GM10266 (cell line): ENCODE measurements around the gene ULK4.

ENCODE experiments used
- DNase-seq: peaks from one replicate; pipeline ENCODE4 v3.0.0; 2012; ENCODE audit errors: extremely low spot score
- TF ChIP-seq, protein P1 (sequence below): IDR thresholded peaks from 2 replicates; pipeline ENCODE4 v1.5.1; 2012; ENCODE audit warnings: mild to moderate bottlenecking, low read depth; ENCODE audit not compliant: control insufficient read depth, insufficient read depth; ENCODE audit errors: missing control alignments

Gene ULK4

DNA sequence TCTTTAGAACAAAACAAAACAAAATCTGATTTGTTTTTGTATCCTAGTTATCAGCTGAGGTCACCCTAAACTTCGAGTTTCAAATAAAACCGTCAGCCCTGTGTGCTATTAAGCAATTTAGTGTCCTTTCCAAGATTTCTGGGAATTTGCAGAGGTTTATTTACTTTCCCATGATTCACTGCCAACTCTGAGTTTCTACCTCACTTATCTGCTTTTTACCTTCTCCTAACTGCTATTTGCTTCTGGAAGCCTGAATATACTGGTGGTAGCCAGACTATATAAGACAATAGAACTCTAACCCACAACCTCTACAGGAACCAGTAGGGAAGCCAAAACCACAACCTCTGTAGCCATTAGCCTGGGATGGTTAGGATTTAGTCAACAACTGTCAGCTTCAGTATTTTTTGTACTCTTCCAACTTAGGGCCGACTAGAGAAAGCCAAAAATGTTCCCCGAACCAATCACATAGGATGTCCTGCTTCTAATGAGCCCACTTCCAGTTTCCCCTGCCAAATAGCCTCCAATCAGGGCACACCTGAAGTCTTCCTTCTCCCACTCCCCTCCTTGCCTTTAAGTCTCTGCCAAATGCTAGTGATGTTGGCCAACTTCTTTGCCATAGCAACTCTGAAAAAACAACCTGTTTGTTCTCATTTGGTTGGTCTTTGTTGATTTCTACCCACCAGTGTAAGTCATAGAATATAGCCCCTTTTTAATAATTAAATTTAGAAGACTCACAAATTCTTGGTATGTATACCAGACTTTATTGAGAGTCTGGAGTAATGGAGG, 273.1 kb downstream of the ULK4 start:
- TF ChIP-seq, protein P1, sequence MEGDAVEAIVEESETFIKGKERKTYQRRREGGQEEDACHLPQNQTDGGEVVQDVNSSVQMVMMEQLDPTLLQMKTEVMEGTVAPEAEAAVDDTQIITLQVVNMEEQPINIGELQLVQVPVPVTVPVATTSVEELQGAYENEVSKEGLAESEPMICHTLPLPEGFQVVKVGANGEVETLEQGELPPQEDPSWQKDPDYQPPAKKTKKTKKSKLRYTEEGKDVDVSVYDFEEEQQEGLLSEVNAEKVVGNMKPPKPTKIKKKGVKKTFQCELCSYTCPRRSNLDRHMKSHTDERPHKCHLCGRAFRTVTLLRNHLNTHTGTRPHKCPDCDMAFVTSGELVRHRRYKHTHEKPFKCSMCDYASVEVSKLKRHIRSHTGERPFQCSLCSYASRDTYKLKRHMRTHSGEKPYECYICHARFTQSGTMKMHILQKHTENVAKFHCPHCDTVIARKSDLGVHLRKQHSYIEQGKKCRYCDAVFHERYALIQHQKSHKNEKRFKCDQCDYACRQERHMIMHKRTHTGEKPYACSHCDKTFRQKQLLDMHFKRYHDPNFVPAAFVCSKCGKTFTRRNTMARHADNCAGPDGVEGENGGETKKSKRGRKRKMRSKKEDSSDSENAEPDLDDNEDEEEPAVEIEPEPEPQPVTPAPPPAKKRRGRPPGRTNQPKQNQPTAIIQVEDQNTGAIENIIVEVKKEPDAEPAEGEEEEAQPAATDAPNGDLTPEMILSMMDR = no peak
- no peak for DNase-seq

DNA sequence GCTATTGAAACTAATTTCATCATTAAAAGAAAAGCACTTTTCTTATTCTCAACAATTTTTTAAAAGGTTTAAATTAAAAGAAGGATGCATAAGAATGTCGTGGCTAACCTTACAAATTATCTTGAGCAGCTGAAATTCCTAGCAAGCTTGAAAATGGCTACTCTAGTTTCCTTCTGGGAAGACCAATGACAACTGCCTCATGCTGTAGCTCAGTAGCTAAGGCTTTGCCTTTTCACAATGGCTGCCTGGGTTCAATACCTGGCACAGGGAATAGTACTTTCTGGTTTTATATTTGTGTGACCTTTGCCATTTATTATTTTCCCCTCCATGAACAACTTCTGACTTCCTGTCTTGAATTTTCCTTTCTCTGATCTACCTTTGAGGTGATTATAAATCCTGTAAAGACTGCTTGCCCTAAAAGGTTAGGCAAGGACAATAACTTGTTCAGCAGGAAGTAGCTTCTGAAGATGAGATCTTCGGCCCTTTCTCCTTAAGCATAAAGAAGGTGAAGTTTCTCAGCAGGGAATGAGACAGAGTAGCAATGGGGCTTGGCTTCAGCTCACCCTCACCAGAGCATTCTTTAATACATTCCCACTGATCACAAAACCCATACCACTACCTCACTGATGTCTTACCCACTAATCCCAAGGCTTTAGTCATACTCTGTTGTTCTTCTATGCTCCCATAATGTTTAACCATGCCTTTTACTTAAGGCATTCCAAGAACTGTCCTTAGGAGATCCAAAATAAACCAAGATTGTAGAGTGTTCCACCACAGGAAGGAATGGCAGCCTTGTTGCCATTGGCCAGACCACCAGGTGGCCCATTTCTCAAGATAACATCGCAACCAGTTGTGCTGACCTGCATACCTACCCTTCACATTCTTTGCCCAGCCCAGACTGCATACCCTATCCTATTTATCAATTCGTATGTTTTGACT, 276.8 kb downstream of the ULK4 start:
- DNase-seq = no peak

DNA sequence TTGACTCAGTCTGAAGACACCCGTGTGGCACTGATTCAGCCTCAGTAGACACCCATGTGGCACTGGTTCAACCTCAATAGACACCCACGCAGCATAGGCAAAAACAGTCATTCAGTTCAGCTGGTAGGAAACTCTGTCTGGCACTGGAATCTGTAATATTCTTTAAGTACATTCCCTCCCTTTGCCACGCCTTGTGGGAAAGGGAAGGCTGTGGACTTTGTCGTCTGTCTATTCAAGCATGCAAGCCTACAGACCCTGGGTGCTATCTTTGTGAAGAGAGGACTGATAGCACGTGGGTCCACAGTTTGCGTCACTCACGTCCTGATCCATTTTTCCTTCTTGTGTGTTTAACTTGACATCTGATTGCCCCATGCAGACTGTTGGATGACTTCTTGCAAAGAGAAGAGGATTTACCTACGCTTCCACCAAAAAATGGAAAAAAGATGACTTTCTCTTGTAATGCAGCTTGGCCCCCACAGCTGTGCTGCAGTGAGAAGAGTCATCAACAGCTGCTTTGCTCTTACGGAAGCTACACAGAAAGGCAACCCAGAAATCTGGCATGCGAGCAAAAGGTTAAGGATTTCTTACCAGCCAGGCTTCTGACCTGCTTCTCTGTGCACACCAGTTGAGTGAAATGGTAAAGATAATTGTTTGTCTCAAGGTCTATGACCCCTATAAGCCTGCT, 278.1 kb downstream of the ULK4 start:
- no peak for DNase-seq
- TF ChIP-seq, protein P1 = no peak

More for the DNA sequence above, 276.8 kb downstream of the ULK4 start:
- TF ChIP-seq, protein P1 = no peak

DNA sequence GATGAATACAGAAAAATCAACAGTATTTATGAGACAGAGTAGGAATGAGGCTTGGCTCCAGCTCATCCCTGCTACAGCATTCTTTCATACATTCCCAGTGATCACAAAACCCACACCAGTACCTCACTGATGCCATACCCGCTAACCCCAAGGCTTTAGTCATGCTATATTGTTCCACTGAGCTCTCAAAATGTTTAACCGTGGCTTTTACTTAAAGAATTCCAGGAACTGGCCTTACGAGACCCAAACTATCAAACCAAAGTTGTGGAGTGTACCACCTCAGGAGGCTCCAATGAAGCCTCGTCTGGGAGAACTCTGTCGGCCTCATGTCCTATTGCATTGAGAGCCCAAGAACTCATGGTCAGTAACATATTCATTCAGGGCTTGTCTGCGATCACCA, 278.9 kb downstream of the ULK4 start:
- TF ChIP-seq, protein P1 = no peak

DNA sequence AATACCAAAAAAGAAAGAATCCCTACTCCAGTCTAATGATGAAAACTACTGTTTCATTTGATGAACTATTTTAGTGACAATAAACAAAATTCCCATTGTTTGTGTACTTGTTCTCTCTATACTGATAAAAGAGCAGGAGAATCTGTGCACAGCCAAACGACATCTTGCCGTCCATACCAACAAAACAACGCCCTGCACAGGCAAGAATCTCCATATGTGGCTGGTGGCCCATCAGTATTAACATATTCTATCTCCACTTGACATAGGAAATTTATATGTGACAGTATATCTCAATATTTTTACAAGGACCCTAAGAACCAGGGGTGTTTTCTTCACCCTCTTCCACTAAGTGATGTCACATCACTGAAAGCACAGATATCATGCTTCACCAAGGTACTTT, 279.5 kb downstream of the ULK4 start:
- TF ChIP-seq, protein P1 = no peak
- no peak for DNase-seq

More for the DNA sequence above, 278.9 kb downstream of the ULK4 start:
- no peak for DNase-seq

DNA sequence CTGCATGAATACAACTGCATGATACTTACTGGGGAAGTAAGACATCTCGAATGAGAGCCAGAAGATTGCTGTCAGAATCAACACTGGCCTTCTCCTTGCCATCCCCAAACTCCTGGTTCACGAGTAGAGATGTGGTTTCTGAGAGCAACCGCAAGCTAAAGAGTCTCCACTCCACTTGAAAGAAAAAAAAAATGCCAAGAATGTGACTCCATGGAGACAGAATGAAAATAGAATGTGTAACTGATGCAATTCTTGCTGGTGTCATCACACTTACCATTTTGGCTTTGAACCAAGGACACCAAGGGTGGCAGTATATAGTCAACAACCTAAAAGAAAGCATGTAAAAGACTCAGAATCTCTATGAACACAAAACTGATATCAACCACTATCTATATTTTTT, 280.4 kb downstream of the ULK4 start:
- TF ChIP-seq, protein P1 = no peak
- no peak for DNase-seq
